ENCODE data around the gene RPL10. TPM values are rescaled to one million over a fixed set of nuclear protein-coding genes. Genes with fewer than 3 reads are reported as not detected.
A peak's percentile ranks its signal among the peaks of the same experiment; 100 is the strongest.
"Not testable (repeated sequence)": the region's sequence is repeated elsewhere in the genome, so short reads cannot be mapped to it uniquely, and the experiment has no call there.

The RPL10 gene
- polyA plus RNA-seq, 1 donor from 2014 or later: 3,689 TPM

- H3K27ac ChIP-seq (ENCODE audit: low read length): no peak overlapping the region
- H3K79me2 ChIP-seq (replicated peaks; ENCODE audit: insufficient read depth, low read length): peaks cover 4% of the 10 kb centered on the region
- peak overlapping the region; percentile 39 for H3K4me2 ChIP-seq (ENCODE audit: low read length)
These were observed 1.6 kb downstream of the RPL10 start for GRCh38 chrX:154399527-154400368.

GRCh38 chrX:154400369-154400817 is 2.2 kb downstream of the RPL10 start:
- not testable (repeated sequence) for H3K79me2 ChIP-seq (replicated peaks; ENCODE audit: insufficient read depth, low read length); H3K4me3 ChIP-seq (ENCODE audit: low read length); H3K27me3 ChIP-seq (ENCODE audit: insufficient read depth, low read depth, low read length); H4K20me1 ChIP-seq (ENCODE audit: insufficient read depth); H2AFZ ChIP-seq (ENCODE audit: low read depth, low read length); H3K9me2 ChIP-seq (ENCODE audit: insufficient read depth, low read length); H3F3A ChIP-seq (ENCODE audit: insufficient read depth, low read length, poor library complexity, severe bottlenecking); H3K9me3 ChIP-seq (ENCODE audit: low read length); H3K4me2 ChIP-seq (ENCODE audit: low read length); H3K36me3 ChIP-seq (ENCODE audit: insufficient read depth, low read length); H3K9ac ChIP-seq (ENCODE audit: low read length); H3K27ac ChIP-seq (ENCODE audit: low read length)

More at GRCh38 chrX:154399527-154400368, 1.6 kb downstream of the RPL10 start:
- Histone ChIP-seq H3F3A (ENCODE audit: insufficient read depth, low read length, poor library complexity, severe bottlenecking) (no peaks in the 10 kb centered on the region), H3K27me3 (ENCODE audit: insufficient read depth, low read depth, low read length) (no peaks in the 10 kb centered on the region), H3K36me3 (ENCODE audit: insufficient read depth, low read length) (no peaks in the 10 kb centered on the region), H3K9ac (ENCODE audit: low read length) (peak overlapping the region; percentile 97), H4K20me1 (ENCODE audit: insufficient read depth) (peaks cover 5% of the 10 kb centered on the region), H3K9me2 (ENCODE audit: insufficient read depth, low read length) (no peaks in the 10 kb centered on the region), H3K4me3 (ENCODE audit: low read length) (peak overlapping the region; percentile 81), H2AFZ (ENCODE audit: low read depth, low read length) (no peak overlapping the region), H3K9me3 (ENCODE audit: low read length) (no peaks in the 10 kb centered on the region)
- TF ChIP-seq TAF1 (IDR thresholded peaks at IDR 0.05; ENCODE audit: low read depth) (no peak), CTCF (IDR thresholded peaks at IDR 0.05; ENCODE audit: poor library complexity, severe bottlenecking) (no peak), EZH2 (IDR thresholded peaks at IDR 0.05; ENCODE audit: borderline replicate concordance, insufficient read depth, low read length, poor library complexity, severe bottlenecking) (no peak)

GRCh38 chrX:154401045-154401799 is 3.0 kb downstream of the RPL10 start:
- Histone ChIP-seq H4K20me1 (ENCODE audit: insufficient read depth) (peaks cover 5% of the 10 kb centered on the region), H3K9me3 (ENCODE audit: low read length) (no peaks in the 10 kb centered on the region), H3K9ac (ENCODE audit: low read length) (no peak overlapping the region), H3K27ac (ENCODE audit: low read length) (no peak overlapping the region), H2AFZ (ENCODE audit: low read depth, low read length) (no peak overlapping the region), H3K36me3 (ENCODE audit: insufficient read depth, low read length) (no peaks in the 10 kb centered on the region), H3K4me2 (ENCODE audit: low read length) (no peak overlapping the region), H3K9me2 (ENCODE audit: insufficient read depth, low read length) (no peaks in the 10 kb centered on the region), H3K4me3 (ENCODE audit: low read length) (no peak overlapping the region), H3F3A (ENCODE audit: insufficient read depth, low read length, poor library complexity, severe bottlenecking) (no peaks in the 10 kb centered on the region), H3K79me2 (replicated peaks; ENCODE audit: insufficient read depth, low read length) (peaks cover 4% of the 10 kb centered on the region), H3K27me3 (ENCODE audit: insufficient read depth, low read depth, low read length) (no peaks in the 10 kb centered on the region)
- no peak for TF ChIP-seq CTCF (IDR thresholded peaks at IDR 0.05; ENCODE audit: poor library complexity, severe bottlenecking)
- TF ChIP-seq EZH2 (IDR thresholded peaks at IDR 0.05; ENCODE audit: borderline replicate concordance, insufficient read depth, low read length, poor library complexity, severe bottlenecking): no peak
- TF ChIP-seq POLR2AphosphoS5 (IDR thresholded peaks at IDR 0.05): no peak
- no peak for TF ChIP-seq SMC3 (conservative IDR thresholded peaks at IDR 0.05; ENCODE audit: poor library complexity)
- no peak for TF ChIP-seq EP300 (conservative IDR thresholded peaks at IDR 0.05; ENCODE audit: poor library complexity, severe bottlenecking)
- no peak for TF ChIP-seq RAD21 (conservative IDR thresholded peaks at IDR 0.05)
- no peak for TF ChIP-seq MXI1 (conservative IDR thresholded peaks at IDR 0.05; ENCODE audit: poor library complexity, severe bottlenecking)
- no peak for TF ChIP-seq REST (IDR thresholded peaks at IDR 0.05; ENCODE audit: borderline replicate concordance)
- TF ChIP-seq TAF1 (IDR thresholded peaks at IDR 0.05; ENCODE audit: low read depth): no peak

All from neural cell (in vitro differentiated cells).